Epithelial cell of proximal tubule (primary cell): Measurements from ENCODE around the gene CORO2A. TPM values are rescaled to one million over a fixed set of nuclear protein-coding genes. Genes with fewer than 3 reads are reported as not detected.
"Not testable (repeated sequence)": the region's sequence is repeated elsewhere in the genome, so short reads cannot be mapped to it uniquely, and the experiment has no call there.

Experiments
- DNase-seq: peaks from one replicate; pipeline ENCODE4 v3.0.0-alpha.2; 2011; ENCODE audit warnings: low read depth
- H3K4me3 ChIP-seq: 2 replicates; pipeline ENCODE4 v1.5.1; 2011; ENCODE audit warnings: low read depth, mild to moderate bottlenecking, low read length
- CTCF ChIP-seq: conservative IDR thresholded peaks from 2 replicates; pipeline ENCODE4 v1.5.1; 2012; ENCODE audit warnings: low read depth, mild to moderate bottlenecking, low read length
- total RNA-seq: library from RNA; depleted of rRNA; stranded (reverse); fragments of >200 nt; gene quantifications from 2 replicates; pipeline ENCODE4 v1.2.3, GENCODE V29; 2015

Gene CORO2A
- total RNA-seq, 1 donor from 2014 or later: 5.7 TPM

- no peak for TF ChIP-seq CTCF
- no peak overlapping the region for H3K4me3 ChIP-seq
- DNase-seq: no peak
These were observed 64.1 kb downstream of the CORO2A start for GRCh38 chr9:98128316-98128715.

DNA sequence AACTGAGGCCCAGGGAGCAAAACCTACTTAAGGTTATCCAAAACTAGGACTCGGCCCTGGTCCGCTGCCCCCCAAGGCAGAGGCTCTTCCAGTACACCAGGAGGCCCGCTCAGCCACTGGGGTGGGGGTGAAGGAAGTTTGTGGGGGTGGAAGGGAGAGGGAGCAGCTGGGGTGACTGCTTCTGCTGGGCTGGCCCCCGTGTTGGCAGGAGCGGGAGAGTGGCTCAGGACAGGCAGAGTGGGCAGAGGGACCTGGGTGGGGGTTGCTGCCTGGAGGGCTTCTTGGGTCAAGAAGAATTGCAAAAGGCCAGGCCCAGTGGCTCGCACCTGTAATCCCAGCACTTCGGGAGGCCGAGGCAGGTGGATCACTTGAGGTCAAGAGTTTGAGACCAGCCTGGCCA lies 65.2 kb downstream of the CORO2A start:
- DNase-seq: no peak
- no peak for TF ChIP-seq CTCF
- H3K4me3 ChIP-seq: no peak overlapping the region

GRCh38 chr9:98124637-98125426 lies 67.6 kb downstream of the CORO2A start:
- no peak for DNase-seq
- TF ChIP-seq CTCF: no peak

DNA sequence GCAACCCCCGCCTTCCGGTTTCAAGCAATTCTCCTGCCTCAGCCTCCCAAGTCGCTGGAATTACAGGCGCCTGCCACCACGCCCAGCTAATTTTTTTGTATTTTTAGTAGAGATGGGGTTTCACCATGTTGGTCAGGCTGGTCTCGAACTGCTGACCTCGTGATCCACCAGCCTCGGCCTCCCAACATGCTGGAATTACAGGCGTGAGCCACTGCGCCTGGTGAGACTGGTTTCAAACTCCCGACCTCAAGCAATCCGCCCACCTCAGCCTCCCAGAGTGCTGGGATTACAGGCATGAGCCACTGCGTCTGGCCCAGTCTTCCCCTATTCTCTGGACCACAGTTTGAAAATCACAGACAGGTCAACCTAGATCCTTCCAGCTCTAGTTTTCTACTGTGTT lies 68.3 kb downstream of the CORO2A start:
- not testable (repeated sequence) for H3K4me3 ChIP-seq, DNase-seq

More at GRCh38 chr9:98124637-98125426, 67.6 kb downstream of the CORO2A start:
- H3K4me3 ChIP-seq: no peak overlapping the region

DNA sequence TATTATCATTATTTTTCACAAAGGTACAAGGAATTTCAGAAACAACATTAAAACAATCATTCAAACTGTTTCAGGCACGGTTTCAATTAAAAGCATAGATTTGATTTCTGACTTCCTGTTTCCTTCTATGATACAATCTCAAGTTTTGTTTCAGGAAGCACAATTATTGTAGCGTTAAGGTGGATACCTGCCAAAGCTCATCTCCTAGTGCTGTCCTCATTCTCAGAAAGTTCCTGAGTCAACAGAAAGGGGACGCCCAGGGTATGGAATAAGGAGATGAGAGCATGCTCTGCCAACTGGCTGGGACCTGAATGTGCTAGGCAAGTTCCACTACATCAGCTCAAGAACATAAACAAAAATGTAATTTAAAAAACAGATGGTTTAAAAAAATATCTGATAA lies 71.4 kb downstream of the CORO2A start:
- TF ChIP-seq CTCF: peak; percentile 45
- no peak overlapping the region for H3K4me3 ChIP-seq
- peak; percentile 36 for DNase-seq

DNA sequence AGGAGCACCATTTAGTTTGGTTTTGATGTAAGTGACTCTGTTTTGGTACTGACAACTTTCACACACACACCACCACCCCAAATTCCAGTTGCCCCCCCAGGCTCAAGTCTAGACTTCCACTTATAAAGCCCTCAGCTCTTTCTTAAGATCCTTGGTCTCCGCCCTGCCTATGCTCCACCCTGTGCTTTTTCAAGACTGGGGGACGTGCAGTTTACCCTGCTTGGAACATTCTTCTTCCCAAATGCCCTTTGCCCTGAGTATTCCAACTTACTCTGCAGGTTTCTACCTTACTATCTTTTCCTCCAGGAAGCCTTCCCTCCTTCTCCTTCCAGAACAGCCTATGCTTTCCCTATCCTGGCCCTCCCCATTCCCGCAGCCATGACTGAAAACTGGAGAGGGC lies 72.0 kb downstream of the CORO2A start:
- no peak for DNase-seq
- TF ChIP-seq CTCF: no peak
- H3K4me3 ChIP-seq: no peak overlapping the region

DNA sequence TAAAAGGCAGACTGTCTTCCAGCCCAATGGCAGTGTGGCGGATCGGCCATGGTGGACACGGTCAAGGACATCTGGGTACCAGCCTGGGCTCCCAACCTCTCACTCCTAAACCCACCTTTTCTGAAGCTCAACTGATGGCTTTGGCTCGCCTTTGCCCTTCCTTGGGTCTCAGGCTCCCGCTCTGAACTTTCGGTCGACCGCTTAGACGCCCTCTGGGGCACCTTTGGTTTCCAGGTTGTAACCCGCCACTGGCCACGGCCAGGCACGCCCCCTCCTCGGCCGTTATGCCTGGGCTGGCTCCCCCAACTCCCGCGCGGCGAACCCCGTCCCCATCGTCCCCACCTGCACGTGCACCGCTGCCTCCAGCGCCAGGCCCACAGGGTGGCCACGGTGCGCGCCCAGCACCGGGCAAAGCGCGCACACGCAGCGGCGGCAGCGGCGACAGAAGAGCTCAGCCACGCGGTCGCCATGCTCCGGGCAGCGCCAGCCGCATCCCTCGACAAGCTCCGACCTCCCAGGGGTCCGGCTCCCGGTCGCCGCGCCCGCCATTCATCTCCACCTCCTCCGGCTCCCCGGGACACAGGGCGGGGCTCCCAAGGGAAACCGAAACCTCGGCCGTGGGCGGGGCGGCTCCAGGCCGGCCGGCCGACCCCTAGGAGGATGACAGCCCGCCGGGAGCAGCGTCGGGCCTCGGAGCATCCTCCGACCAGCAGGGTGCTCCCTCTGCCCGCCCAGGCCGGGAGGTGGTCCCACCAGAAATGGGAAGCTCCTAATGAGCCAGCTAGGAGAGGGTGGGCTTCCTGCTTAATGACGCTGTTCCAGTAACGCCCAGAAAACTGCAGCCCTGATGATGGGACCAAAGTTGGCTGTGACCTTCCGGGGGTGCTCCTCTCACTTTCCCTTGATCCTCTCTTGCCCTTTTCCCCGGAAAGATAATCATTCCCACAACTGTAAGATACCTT lies 73.5 kb downstream of the CORO2A start, which contains the start of gene TRIM14:
TSS of gene TRIM14 (minus strand) at position 583 of the 962 bp plus-strand sequence. CDS start at position 549, 34 bp downstream.
- DNase-seq: no peak
- TF ChIP-seq CTCF: no peak
- peak within 1 kb of the TSS; percentile 72 for H3K4me3 ChIP-seq
